Epithelial cell of prostate (primary cell): ENCODE measurements around the gene SNRPD2.

Experiments used
- DNase-seq: peaks from one replicate; pipeline ENCODE4 v3.0.0-alpha.2; 2011; ENCODE audit warnings: low read depth, low spot score
- H3K27ac ChIP-seq: fragments of 450-650 bp; 2 replicates; pipeline ENCODE4 v1.5.1; 2017; ENCODE audit warnings: mild to moderate bottlenecking

SNRPD2 gene

DNA sequence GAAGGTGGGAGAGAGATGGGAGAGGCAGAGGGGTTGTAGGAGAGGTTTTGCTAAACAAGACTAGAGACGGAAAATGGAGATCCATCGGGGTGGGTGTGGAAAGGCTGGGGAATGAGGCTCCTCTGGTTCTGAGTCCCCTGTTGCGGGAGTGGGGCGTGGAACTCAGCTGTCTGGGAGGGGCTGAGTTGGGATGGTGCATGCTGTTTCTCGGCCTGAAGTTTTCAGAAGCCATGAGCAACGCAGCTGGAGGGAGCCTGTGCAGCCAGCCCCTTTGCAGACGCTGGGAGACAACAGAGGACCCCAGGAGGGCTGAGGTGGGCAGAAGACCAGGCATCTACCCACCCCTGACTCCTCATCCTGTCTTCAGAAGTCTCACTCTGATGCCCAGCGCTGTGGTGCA, 31.1 kb downstream of the SNRPD2 start:
- no peak overlapping the region for H3K27ac ChIP-seq
- no peak for DNase-seq

GRCh38 chr19:45659096-45659729, 32.5 kb downstream of the SNRPD2 start:
- DNase-seq: no peak
- no peak overlapping the region for H3K27ac ChIP-seq

DNA sequence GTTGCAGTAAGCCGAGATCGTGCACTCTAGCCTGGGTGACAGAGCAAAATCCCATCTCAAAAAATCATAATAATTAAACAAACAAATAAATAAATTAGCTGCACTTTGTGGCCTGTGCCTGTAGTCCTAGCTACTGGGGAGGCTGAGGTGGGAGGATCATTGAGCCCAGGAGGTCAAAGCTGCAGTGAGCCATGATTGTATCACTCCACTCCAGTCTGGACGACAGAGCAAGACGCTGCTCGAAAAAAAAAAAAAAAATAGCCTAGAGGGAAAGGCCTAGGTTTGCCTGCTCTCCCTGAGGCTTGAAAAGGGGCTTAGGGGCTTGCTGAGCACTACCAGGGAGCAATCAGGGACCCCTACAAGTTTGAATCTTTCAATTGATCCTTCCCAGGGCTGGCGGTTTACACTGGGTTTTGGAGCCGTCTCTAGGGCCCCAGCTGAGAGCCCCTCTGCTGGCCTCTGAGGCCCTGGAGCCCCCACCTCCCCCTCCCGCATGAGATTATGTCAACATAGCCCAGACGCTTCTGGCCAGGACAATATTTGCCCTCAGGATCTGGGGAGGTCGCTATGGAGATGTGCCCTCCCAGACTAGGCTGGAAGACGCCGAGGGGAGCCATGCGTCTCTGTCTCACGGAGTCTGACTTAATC, 34.1 kb downstream of the SNRPD2 start:
- DNase-seq: no peak
- no peak overlapping the region for H3K27ac ChIP-seq

- DNase-seq: no peak
Observed at GRCh38 chr19:45655073-45655472, 36.7 kb downstream of the SNRPD2 start.

DNA sequence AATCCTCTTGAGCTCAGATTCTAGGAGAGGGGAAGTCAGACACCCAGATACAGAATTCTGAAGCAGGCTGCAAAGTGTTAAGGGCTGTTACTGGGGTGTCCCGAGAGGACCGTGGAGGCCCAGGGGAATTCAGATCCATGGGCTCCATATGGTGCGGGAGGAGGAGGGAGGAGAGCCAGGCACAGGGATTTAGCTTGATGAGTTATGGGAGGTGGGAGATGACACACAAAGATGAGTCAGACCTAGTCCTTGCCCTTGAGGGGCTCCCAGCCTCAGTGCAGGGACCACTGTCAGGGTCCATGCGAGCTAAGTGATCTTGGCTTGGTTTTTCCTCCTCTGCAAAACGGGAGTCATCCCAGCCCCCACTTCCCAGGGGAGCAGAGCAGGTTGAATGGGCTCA, 38.1 kb downstream of the SNRPD2 start:
- DNase-seq: no peak
- H3K27ac ChIP-seq: no peak overlapping the region

More at GRCh38 chr19:45655073-45655472, 36.7 kb downstream of the SNRPD2 start:
- no peak overlapping the region for H3K27ac ChIP-seq

GRCh38 chr19:45650722-45651121, 41.0 kb downstream of the SNRPD2 start:
- H3K27ac ChIP-seq: no peak overlapping the region
- no peak for DNase-seq

DNA sequence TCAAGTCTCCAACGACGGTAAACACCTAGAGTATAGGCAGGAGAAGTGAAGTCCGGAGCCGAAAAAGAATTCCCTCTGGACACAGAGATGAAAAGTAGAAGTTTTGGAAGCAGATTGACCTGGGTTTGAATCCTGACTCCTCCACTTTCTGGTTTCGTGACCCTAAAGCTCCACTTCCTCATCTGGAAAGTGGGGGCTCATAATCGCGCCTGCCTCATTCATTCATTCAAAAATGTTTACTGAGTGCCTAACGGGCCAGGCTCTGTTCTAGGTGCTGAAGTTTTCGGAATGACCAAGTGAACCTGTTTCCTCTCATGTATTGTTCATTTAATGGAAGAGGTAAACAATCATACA, 45.4 kb downstream of the SNRPD2 start:
- DNase-seq: no peak
- no peak overlapping the region for H3K27ac ChIP-seq

DNA sequence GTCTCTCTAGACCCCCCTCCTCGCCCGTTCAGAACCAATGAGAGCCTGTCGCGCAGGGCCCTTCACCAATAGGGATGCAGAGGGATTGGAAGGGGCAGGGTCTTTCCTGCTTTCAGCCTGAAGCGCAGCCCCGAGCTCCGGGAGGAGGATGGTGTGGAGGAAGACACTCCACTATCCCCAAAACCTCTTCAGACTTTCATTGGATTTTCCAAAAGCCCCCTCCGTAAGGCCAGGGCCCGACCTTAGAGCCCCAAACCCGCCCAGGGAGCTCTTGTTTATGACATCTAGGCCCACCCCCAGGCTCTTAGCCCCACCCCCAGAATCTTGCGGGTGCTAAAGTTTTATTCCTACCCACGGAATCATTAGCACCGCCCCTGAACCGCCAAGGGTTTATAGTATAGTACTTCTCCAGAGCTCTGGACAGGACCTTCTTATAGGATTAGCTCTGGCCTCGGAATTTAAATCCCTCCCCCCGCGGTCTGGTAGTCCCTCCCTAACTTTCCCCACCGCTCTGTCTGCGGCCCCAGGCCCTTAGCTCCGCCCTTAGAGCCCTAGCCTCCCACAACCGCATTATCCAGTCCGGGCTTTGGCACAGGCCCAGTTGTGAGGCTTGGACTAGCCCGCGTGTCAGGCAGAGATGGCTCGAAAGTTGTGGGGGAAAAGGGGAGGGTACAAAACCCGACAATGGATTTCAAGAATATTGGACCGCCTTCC, 46.0 kb downstream of the SNRPD2 start:
- no peak overlapping the region for H3K27ac ChIP-seq

DNA sequence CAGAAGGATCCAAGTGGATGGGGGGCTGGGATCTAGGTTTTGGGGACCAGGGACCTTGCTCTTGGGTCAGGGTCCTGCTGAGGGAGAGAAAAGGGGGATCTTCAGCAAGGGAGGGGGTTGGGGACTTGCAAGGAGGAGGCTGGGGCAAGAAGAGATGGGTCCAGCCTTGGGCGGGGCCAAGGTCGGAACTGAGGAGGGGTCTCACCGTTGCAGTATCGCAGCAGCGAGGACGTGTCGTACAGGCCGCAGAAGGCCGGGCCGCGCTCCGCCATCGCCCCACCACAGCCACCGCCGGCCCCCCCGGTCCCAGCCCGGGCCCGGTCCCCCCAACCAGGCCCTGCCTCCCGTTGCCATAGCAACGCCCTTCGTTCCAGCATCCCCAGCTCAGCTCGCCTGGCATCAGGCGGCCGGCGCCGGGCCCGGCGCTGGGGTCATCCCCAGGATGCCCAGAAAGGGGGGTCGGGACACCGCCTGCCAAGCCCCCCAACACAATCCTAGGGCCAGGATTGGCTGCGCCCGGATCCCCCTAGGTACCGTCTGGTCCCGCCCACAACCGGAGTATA, 46.6 kb downstream of the SNRPD2 start:
- H3K27ac ChIP-seq: no peak overlapping the region
- no peak for DNase-seq

More for the DNA sequence above, 46.0 kb downstream of the SNRPD2 start:
- no peak for DNase-seq

DNA sequence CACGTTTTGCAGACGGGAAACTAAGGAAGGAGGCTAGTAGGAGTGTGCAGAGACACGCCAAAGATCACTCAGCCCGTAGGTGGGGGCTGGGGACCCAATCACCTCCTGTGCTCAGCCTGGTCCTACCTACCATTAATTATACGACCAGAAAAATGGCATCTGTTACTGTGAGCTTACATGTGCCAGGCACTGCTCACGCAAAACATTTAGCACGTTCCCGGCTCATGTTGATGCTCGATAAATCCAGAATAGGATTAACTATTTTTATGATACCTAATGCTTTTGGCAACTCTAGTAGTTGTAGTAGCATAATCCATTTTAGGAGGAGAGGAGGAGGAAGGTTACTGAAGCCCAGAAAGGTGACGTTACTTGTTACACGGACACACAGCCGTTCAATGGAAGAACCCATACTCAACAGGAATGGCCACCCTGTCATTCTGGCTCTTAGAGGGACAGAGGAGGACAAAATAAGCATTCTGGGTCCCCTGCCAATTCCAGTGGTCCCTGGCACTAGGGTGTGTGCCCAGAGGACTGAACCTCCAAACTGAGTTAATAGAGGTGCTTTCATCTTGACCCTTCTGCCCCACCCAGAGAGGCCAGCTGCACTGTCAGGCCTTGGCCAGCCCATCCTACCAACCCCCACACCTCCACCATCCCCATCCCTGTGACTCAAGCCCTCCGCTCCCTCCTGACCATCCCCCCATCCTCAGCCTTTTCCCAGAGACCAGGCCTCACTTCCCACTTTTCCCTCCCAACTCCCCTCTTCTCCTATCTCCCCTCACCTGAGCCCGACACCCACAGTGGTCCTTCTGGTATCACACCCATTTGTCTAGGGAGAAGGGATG, 47.6 kb downstream of the SNRPD2 start:
- H3K27ac ChIP-seq: no peak overlapping the region

GRCh38 chr19:45643024-45643926, 48.5 kb downstream of the SNRPD2 start:
- H3K27ac ChIP-seq: peak overlapping the region; percentile 81
- no peak for DNase-seq

More for the DNA sequence above, 47.6 kb downstream of the SNRPD2 start:
- no peak for DNase-seq

- DNase-seq: peak; percentile 76
Observed at GRCh38 chr19:45641274-45642105, 50.3 kb downstream of the SNRPD2 start.

DNA sequence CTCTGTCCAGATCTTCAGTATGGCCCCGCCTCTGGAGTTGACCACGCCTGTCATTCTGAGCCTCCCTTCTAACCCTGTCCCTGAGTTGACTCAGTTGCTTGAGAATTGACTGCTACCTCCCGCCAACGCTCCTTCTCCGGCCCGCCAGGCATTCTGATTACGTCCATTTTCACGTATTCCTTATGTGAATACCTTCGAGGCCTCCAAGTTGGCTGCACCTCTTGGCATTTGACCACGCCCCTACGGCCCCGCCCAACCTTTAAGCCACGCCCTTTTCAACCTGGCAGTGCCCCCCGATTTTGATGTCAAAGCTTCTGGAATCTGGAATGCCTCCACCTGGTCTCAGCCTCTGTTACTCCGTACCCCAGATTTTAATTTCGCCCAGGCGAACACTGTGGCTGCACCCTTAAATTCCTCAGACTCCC, 50.9 kb downstream of the SNRPD2 start:
- no peak for DNase-seq
- peak overlapping the region; percentile 81 for H3K27ac ChIP-seq

More at GRCh38 chr19:45641274-45642105, 50.3 kb downstream of the SNRPD2 start:
- H3K27ac ChIP-seq: peak overlapping the region; percentile 81

DNA sequence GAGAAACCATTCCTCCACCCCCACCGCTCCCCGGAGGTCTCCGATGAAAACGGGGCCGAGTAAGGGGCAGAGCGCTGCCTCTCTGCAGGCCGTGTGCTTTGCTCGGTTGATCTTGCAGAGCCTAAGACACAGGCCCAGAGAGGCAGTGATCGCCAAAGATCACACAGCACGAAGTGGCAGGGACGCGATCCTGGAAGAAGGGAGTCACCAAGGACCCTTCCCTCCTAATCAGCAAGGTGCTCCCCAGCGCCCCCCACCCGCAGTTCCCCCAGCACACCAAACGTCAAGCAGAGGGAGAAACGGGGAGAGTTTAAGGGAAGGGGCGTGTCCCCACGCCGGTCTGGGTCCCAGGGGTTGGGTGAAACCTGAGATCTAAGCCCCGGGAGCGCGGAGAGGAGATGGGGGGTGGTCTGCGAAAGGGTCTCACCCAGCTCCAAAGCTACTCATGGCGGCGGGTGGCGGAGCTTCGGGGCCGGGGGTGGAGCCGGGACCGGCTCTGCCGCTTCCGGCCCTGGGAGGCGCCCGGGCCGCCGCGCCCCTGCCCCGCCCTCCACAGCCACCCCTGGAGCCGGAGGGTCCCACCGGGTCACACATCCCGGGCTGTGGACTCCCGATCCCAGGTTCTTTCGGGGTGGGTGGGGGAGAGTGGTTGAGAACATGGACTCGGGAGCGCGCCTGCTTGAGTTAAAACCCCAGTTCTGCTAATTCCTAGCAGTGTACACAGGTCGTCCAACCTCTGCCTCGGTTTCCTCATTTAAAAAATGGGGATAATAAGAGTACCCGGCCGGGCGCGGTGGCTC, 52.6 kb downstream of the SNRPD2 start, which contains the start of gene EML2:
EML2 (minus strand) TSS at position 468 of the 800 bp plus-strand sequence; CDS start at position 447, 21 bp downstream.
- no peak for DNase-seq
- H3K27ac ChIP-seq: peak within 1 kb of the TSS; percentile 81

DNA sequence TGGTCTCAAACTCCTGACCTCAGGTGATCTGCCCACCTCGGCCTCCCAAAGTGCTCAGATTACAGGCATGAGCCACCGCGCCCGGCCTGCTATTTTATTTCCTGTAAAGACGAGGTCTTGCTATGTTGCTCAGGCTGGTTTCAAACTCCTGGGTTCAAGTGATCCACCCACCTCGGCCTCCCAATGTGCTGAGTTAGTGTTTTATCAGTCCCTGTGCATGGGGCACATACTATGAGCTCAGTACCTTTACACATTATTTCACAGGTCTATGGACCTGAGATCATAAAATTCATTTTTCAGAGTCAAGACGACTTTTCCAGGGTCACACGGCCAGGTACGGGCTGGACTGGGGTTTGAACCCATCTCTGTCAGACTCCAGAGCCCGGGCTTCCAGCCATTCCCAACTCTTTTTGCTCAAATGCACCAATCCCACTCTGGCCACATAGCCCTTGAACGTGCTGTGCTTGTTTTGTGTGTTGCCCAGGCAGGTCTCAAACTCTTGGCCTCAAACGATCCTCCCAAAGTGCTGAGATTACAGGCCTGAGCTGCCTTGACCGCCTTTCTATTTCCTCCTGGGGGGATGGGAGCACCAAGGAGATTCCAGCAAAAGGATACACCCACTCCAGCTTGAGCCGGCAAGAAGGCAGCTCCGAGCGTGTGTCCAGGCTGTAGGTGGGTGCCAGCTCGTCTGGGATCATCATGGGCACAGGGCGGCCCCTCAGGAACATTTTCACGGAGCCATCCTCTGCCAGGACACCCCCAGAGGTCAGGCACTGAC, 53.7 kb downstream of the SNRPD2 start:
- no peak for DNase-seq
- peak overlapping the region; percentile 81 for H3K27ac ChIP-seq
